HepG2 (cell line): ENCODE data around the gene SLCO2A1. TPM values are rescaled to one million over a fixed set of nuclear protein-coding genes. Genes with fewer than 3 reads are reported as not detected.

Experiments used
- ATAC-seq: fragments of 200-7000 bp; cut with Tn5 transposase; 3 replicates; pipeline ENCODE4 v1.9.1; 2020; ENCODE audit warnings: mild to moderate bottlenecking, moderate library complexity
- BruUV-seq: library from RNA; stranded (reverse); fragments of 400-500 nt; replicated peaks from 2 replicates; lab custom pipeline; 2021; lab: Mats Ljungman, UMichigan
- CTCF ChIA-PET: fragments of 300-600 bp; formaldehyde crosslinking; extraction: SDS; loops from one replicate; lab custom pipeline; 2021; ENCODE audit warnings: low total read pairs, inconsistent platforms, low intra/inter-chr PET ratio; lab: Yijun Ruan, JAX
- POLR2A ChIA-PET: fragments of 350-600 bp; sonication (Branson Sonifier 250); formaldehyde crosslinking; loops from one replicate; lab custom pipeline; 2020; ENCODE audit warnings: antibody characterized with exemption, inconsistent platforms; lab: Yijun Ruan, JAX
- DNase-seq: peaks from one replicate; pipeline ENCODE4 v3.0.0-alpha.2; 2015; ENCODE audit warnings: low spot score
- FAIRE-seq: peaks from 3 replicates; lab custom pipeline; 2011; peaks lifted over from hg19 to GRCh38; lab: Jason Lieb, UNC
- H2AFZ ChIP-seq: one replicate; pipeline ENCODE4 v1.6.1; 2011; ENCODE audit warnings: low read length, inconsistent platforms
- H3K27ac ChIP-seq: fragments of 300-600 bp; 3 replicates; pipeline ENCODE4 v1.8.0; 2011; ENCODE audit warnings: mixed run types, mild to moderate bottlenecking, mixed read lengths, low read length, inconsistent platforms; ENCODE audit not compliant: insufficient read depth; ENCODE audit errors: extremely low read length
- H3K27me3 ChIP-seq, 2 experiments: fragments of 200-600 bp in 1 of 2; 2 replicates in 1 of 2; 3 replicates in 1 of 2; pipeline versions ENCODE4 v1.6.0 to v1.8.0; 2011; ENCODE audit warnings: low read length in 2 of 2, mild to moderate bottlenecking in 2 of 2, moderate library complexity in 2 of 2, inconsistent platforms in 1 of 2; ENCODE audit not compliant: insufficient read depth in 2 of 2, control insufficient read depth in 1 of 2
- H3K36me3 ChIP-seq, 2 experiments: fragments of 200-600 bp in 1 of 2; replicated peaks in 1 of 2; 2 replicates in 1 of 2; 3 replicates in 1 of 2; pipeline versions ENCODE4 v1.5.1 to v1.8.0; 2011; ENCODE audit warnings: low read length in 2 of 2, inconsistent platforms in 1 of 2; ENCODE audit not compliant: insufficient read depth in 2 of 2, control insufficient read depth in 1 of 2
- H3K4me1 ChIP-seq: 2 replicates; pipeline ENCODE4 v1.5.1; 2012; ENCODE audit warnings: low read length, inconsistent platforms; ENCODE audit not compliant: insufficient read depth
- H3K4me2 ChIP-seq: 2 replicates; pipeline ENCODE4 v1.6.0; 2011; ENCODE audit warnings: low read depth, low read length, inconsistent platforms
- H3K4me3 ChIP-seq, 3 experiments: fragments of 200-600 bp in 1 of 3; sonication (generic), shearing (Covaris generic) in 1 of 3; replicated peaks in 1 of 3; 2 replicates each; pipeline ENCODE4 v1.5.1; 2011 to 2016; ENCODE audit warnings: low read length in 3 of 3, inconsistent platforms in 2 of 3, low read depth in 2 of 3, mild to moderate bottlenecking in 2 of 3, control low read depth in 1 of 3, mixed read lengths in 1 of 3; ENCODE audit not compliant: insufficient read depth in 1 of 3
- H3K79me2 ChIP-seq: one replicate; pipeline ENCODE4 v1.6.1; 2011; ENCODE audit warnings: low read length, inconsistent platforms; ENCODE audit not compliant: insufficient read depth
- H3K9ac ChIP-seq: 2 replicates; pipeline ENCODE4 v1.6.0; 2011; ENCODE audit warnings: mild to moderate bottlenecking, low read depth, low read length, inconsistent platforms; ENCODE audit not compliant: insufficient read depth
- H3K9me3 ChIP-seq: 2 replicates; pipeline ENCODE4 v1.5.1; 2012; ENCODE audit warnings: mild to moderate bottlenecking, low read length
- H4K20me1 ChIP-seq: 2 replicates; pipeline ENCODE4 v1.6.0; 2011; ENCODE audit warnings: inconsistent platforms, mild to moderate bottlenecking, low read length, moderate library complexity; ENCODE audit not compliant: insufficient read depth
- AHR ChIP-seq: IDR thresholded peaks from 2 replicates; pipeline ENCODE4 v1.6.1; 2018; ENCODE audit warnings: missing genetic modification reagents, missing compliant biosample characterization
- CENPT ChIP-seq: sonication (generic); formaldehyde crosslinking; IDR thresholded peaks from 2 replicates; pipeline ENCODE4 v1.8.0; 2022; ENCODE audit warnings: low read depth, mild to moderate bottlenecking, moderate library complexity, missing genetic modification reagents
- CREB1 ChIP-seq, 2 experiments: fragments of 450-650 bp in 1 of 2; IDR thresholded peaks; 2 replicates each; pipeline ENCODE4 v1.6.1; 2016 to 2017; ENCODE audit warnings: control low read depth in 1 of 2, mild to moderate bottlenecking in 1 of 2, missing compliant biosample characterization in 1 of 2, missing genetic modification characterization in 1 of 2
- FOXP1 ChIP-seq, 2 experiments: fragments of 450-650 bp in 1 of 2; IDR thresholded peaks; 2 replicates each; pipeline ENCODE4 v1.6.1; 2017 to 2018; ENCODE audit warnings: antibody characterized with exemption in 1 of 2
- HNRNPK ChIP-seq: fragments of 200-400 bp; formaldehyde crosslinking; IDR thresholded peaks from 2 replicates; pipeline ENCODE4 v1.6.1; 2018; ENCODE audit warnings: low read length, low read depth, moderate library complexity, mild to moderate bottlenecking; ENCODE audit not compliant: poor library complexity, severe bottlenecking
- JARID2 ChIP-seq: sonication (generic); formaldehyde crosslinking; IDR thresholded peaks from 2 replicates; pipeline ENCODE4 v1.8.1; 2023; ENCODE audit warnings: missing genetic modification reagents, inconsistent platforms; ENCODE audit not compliant: insufficient replicate concordance
- KDM3A ChIP-seq: IDR thresholded peaks from 2 replicates; pipeline ENCODE4 v1.6.1; 2018; ENCODE audit warnings: low read depth, missing compliant biosample characterization
- NFKBIZ ChIP-seq: IDR thresholded peaks from 2 replicates; pipeline ENCODE4 v1.6.1; 2018; ENCODE audit warnings: missing genetic modification reagents, missing compliant biosample characterization
- SMAD3 ChIP-seq: sonication (generic); formaldehyde crosslinking; IDR thresholded peaks from 2 replicates; pipeline ENCODE4 v1.4.0; 2020; ENCODE audit warnings: missing genetic modification reagents
- TOPORS ChIP-seq: sonication (generic); formaldehyde crosslinking; IDR thresholded peaks from 2 replicates; pipeline ENCODE4 v1.8.0; 2023; ENCODE audit warnings: mild to moderate bottlenecking, missing genetic modification reagents
- ZBTB42 ChIP-seq: sonication (generic); formaldehyde crosslinking; IDR thresholded peaks from 2 replicates; pipeline ENCODE4 v1.5.0; 2020; ENCODE audit warnings: mild to moderate bottlenecking, missing genetic modification reagents
- ZFP62 ChIP-seq: sonication (generic); formaldehyde crosslinking; IDR thresholded peaks from 2 replicates; pipeline ENCODE4 v1.4.0; 2020; ENCODE audit warnings: missing genetic modification reagents
- ZNF282 ChIP-seq: fragments of 450-650 bp; IDR thresholded peaks from 2 replicates; pipeline ENCODE4 v1.6.1; 2018; ENCODE audit not compliant: partially characterized antibody
- ZNF350 ChIP-seq: sonication (generic); formaldehyde crosslinking; IDR thresholded peaks from 2 replicates; pipeline ENCODE4 v1.4.0; 2020; ENCODE audit warnings: mild to moderate bottlenecking, low read depth, missing genetic modification reagents, borderline replicate concordance
- WGBS: methylation state at CpG from one replicate; pipeline ENCODE4 v1.1.6; 2017; ENCODE audit warnings: low lambda C conversion rate; 5-methylcytosine and 5-hydroxymethylcytosine counted together
- in situ Hi-C: cut with HindIII; loops from 2 replicates; pipeline ENCODE4 v1.10.0; 2017; ENCODE audit warnings: low pct_unique_long_range_greater_than_20kb; ENCODE audit not compliant: extremely low pct_ligation_motif_present
- intact Hi-C: fragments of 100-400 bp; cut with micrococcal nuclease; formaldehyde crosslinking; loops from one replicate; pipeline ENCODE4 v1.10.0; 2022; ENCODE audit not compliant: unreplicated experiment
- polyA plus RNA-seq, 8 experiments: library from polyadenylated mRNA; depleted of rRNA in 3 of 8; stranded (reverse) in 7 of 8; unstranded in 1 of 8; fragments of >200 nt; fragmentation: Illumina TruSeq in 4 of 8; extraction: Trizol in 4 of 8; gene quantifications; 2 replicates each; pipeline versions ENCODE4 v1.2.1 to v1.2.3, GENCODE V29; 2011 to 2016; ENCODE audit warnings: low read depth in 4 of 8, missing spikeins in 1 of 8, mixed read lengths in 1 of 8; ENCODE audit not compliant: insufficient read depth in 1 of 8
- total RNA-seq, 5 experiments: library from RNA; depleted of rRNA; stranded (reverse); fragments of >200 nt; fragmentation: Illumina TruSeq; extraction: Trizol; gene quantifications; 2 replicates each; pipeline ENCODE4 v1.2.3, GENCODE V29; 2016; ENCODE audit warnings: low read depth in 1 of 5
- TF ChIP-seq, protein P1 (sequence below): sonication (generic); formaldehyde crosslinking; IDR thresholded peaks from 2 replicates; pipeline ENCODE4 v1.5.1; 2020; ENCODE audit warnings: missing genetic modification reagents, mild to moderate bottlenecking, borderline replicate concordance

The SLCO2A1 gene
- total and polyA plus RNA-seq, 2 of the 13 experiments (the other 11 are each of a cell fraction or from before 2014, with no cell fraction given): 0.04 TPM; not detected in 1

GRCh38 chr3:133966954-133967353 is 62.8 kb downstream of the SLCO2A1 start:
- H3K4me1 ChIP-seq: no peaks in the 10 kb centered on the region
- no peak overlapping the region for H3K4me3 ChIP-seq
- H3K79me2 ChIP-seq: no peaks in the 10 kb centered on the region
- ATAC-seq (no peak), FAIRE-seq (no peak)
- WGBS: 68% methylated on average over 3 of the region's 4 CpGs
- H3K27ac ChIP-seq: no peak overlapping the region
- H3K9ac ChIP-seq: no peak overlapping the region
- TF ChIP-seq ZNF350 (CRISPR knock-in tag) (no peak), CENPT (CRISPR knock-in tag) (no peak), HNRNPK (no peak), ZNF282 (no peak), FOXP1 (IDR thresholded peaks at IDR 0.05) (no peak), FOXP1 (CRISPR knock-in tag; IDR thresholded peaks at IDR 0.05) (no peak), NFKBIZ (CRISPR knock-in tag) (no peak), AHR (no peak), SMAD3 (CRISPR knock-in tag) (no peak), TOPORS (no peak), KDM3A (CRISPR knock-in tag) (no peak), CREB1 (IDR thresholded peaks at IDR 0.05) (no peak), CREB1 (CRISPR knock-in tag; IDR thresholded peaks at IDR 0.05) (no peak), JARID2 (CRISPR knock-in tag) (no peak), ZBTB42 (CRISPR knock-in tag) (no peak), ZFP62 (CRISPR knock-in tag) (no peak)
- TF ChIP-seq, protein P1, sequence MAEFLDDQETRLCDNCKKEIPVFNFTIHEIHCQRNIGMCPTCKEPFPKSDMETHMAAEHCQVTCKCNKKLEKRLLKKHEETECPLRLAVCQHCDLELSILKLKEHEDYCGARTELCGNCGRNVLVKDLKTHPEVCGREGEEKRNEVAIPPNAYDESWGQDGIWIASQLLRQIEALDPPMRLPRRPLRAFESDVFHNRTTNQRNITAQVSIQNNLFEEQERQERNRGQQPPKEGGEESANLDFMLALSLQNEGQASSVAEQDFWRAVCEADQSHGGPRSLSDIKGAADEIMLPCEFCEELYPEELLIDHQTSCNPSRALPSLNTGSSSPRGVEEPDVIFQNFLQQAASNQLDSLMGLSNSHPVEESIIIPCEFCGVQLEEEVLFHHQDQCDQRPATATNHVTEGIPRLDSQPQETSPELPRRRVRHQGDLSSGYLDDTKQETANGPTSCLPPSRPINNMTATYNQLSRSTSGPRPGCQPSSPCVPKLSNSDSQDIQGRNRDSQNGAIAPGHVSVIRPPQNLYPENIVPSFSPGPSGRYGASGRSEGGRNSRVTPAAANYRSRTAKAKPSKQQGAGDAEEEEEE (CRISPR knock-in tag): no peak
- TF ChIP-seq, all 625 proteins: peak for 0
- CTCF ChIA-PET: no interaction called here
- H4K20me1 ChIP-seq: no peaks in the 10 kb centered on the region
- in situ Hi-C loops (no loop called here), intact Hi-C loops (no loop called here)
- peaks cover 0 to 10% of the 10 kb centered on the region in 2 experiments; a peak in 1 of 5 replicates for H3K27me3 ChIP-seq
- no peak overlapping the region for H3K4me2 ChIP-seq
- BruUV-seq: no TSS peak
- POLR2A ChIA-PET: no interaction called here
- H2AFZ ChIP-seq: no peak overlapping the region
- no peak for DNase-seq
- H3K9me3 ChIP-seq: no peaks in the 10 kb centered on the region
- no peaks in the 10 kb centered on the region for H3K36me3 ChIP-seq
